GM18907 (cell line): ENCODE data around the gene NKX1-2.

ENCODE experiments used
- ATAC-seq: cut with Tn5 transposase; IDR thresholded peaks from one replicate; pipeline ENCODE4 v1.9.1; 2021; ENCODE audit warnings: mild to moderate bottlenecking, moderate library complexity; ENCODE audit not compliant: unreplicated experiment

Gene NKX1-2

GRCh38 chr10:124450012-124450782 lies at the start of gene NKX1-2:
Gene NKX1-2, minus strand, starts transcription at chr10:124450035. Its CDS starts 92 bp downstream, at chr10:124449943.
- no peak for ATAC-seq

GRCh38 chr10:124498056-124498455 lies 48.2 kb upstream of the NKX1-2 start:
- no peak for ATAC-seq

GRCh38 chr10:124497196-124497881 lies 47.5 kb upstream of the NKX1-2 start:
- no peak for ATAC-seq

- ATAC-seq: no peak
Observed at GRCh38 chr10:124496620-124497019, 46.8 kb upstream of the NKX1-2 start.

GRCh38 chr10:124496150-124496549 lies 46.3 kb upstream of the NKX1-2 start:
- no peak for ATAC-seq

- no peak for ATAC-seq
Observed at GRCh38 chr10:124495725-124496124, 45.9 kb upstream of the NKX1-2 start.

- ATAC-seq: no peak
Observed at GRCh38 chr10:124495162-124495561, 45.3 kb upstream of the NKX1-2 start.

GRCh38 chr10:124494046-124494807 lies 44.4 kb upstream of the NKX1-2 start:
- no peak for ATAC-seq

- ATAC-seq: no peak
Observed at GRCh38 chr10:124493214-124493882, 43.5 kb upstream of the NKX1-2 start.

GRCh38 chr10:124492266-124492665 lies 42.4 kb upstream of the NKX1-2 start:
- no peak for ATAC-seq

- no peak for ATAC-seq
Observed at GRCh38 chr10:124491105-124491504, 41.3 kb upstream of the NKX1-2 start.

GRCh38 chr10:124486635-124487034 lies 36.8 kb upstream of the NKX1-2 start:
- ATAC-seq: no peak

GRCh38 chr10:124484661-124485060 lies 34.8 kb upstream of the NKX1-2 start:
- no peak for ATAC-seq

- ATAC-seq: no peak
Observed at GRCh38 chr10:124484031-124484430, 34.2 kb upstream of the NKX1-2 start.

- ATAC-seq: no peak
Observed at GRCh38 chr10:124482876-124483275, 33.0 kb upstream of the NKX1-2 start.

- no peak for ATAC-seq
Observed at GRCh38 chr10:124482236-124482800, 32.5 kb upstream of the NKX1-2 start.

- no peak for ATAC-seq
Observed at GRCh38 chr10:124481717-124482116, 31.9 kb upstream of the NKX1-2 start.

GRCh38 chr10:124480860-124481259 lies 31.0 kb upstream of the NKX1-2 start:
- no peak for ATAC-seq

- no peak for ATAC-seq
Observed at GRCh38 chr10:124478515-124478914, 28.7 kb upstream of the NKX1-2 start.

GRCh38 chr10:124477614-124478363 lies 28.0 kb upstream of the NKX1-2 start:
- no peak for ATAC-seq
